Lung (tissue), 12 donors: ENCODE data around the gene PAFAH2. TPM values are rescaled to one million over a fixed set of nuclear protein-coding genes. Genes with fewer than 3 reads are reported as not detected.
A peak's percentile ranks its signal among the peaks of the same experiment; 100 is the strongest.

Experiments
- ATAC-seq: fragments of 200-7000 bp; cut with Tn5 transposase; one replicate; pipeline ENCODE4 v1.9.1; 2020; ENCODE audit warnings: moderate number of reproducible peaks; ENCODE audit not compliant: insufficient read depth, low FRiP score
- DNase-seq, 3 donors: peaks; one replicate each; pipeline ENCODE4 v3.0.0-alpha.2; 2013 to 2017
- H3K27ac ChIP-seq, 2 donors: one replicate each; pipeline ENCODE4 v1.5.1; 2013; ENCODE audit warnings: mild to moderate bottlenecking in 2 of 2, moderate library complexity in 2 of 2, control low read depth in 1 of 2, inconsistent platforms in 1 of 2, low read depth in 1 of 2, low read length in 1 of 2
- H3K27me3 ChIP-seq, 3 donors: one replicate each; pipeline ENCODE4 v1.5.1; 2013; ENCODE audit warnings: low read length in 2 of 3; ENCODE audit not compliant: control insufficient read depth in 3 of 3, insufficient read depth in 3 of 3
- H3K36me3 ChIP-seq, 4 donors: one replicate each; pipeline ENCODE4 v1.5.1; 2013; ENCODE audit warnings: low read length in 4 of 4, mild to moderate bottlenecking in 1 of 4, moderate library complexity in 1 of 4; ENCODE audit not compliant: control insufficient read depth in 4 of 4, insufficient read depth in 4 of 4
- H3K4me1 ChIP-seq, 5 donors: one replicate each; pipeline ENCODE4 v1.5.1; 2013; ENCODE audit warnings: low read length in 5 of 5, mild to moderate bottlenecking in 2 of 5, moderate library complexity in 1 of 5; ENCODE audit not compliant: control insufficient read depth in 5 of 5, insufficient read depth in 5 of 5
- H3K4me3 ChIP-seq: one replicate; pipeline ENCODE4 v1.5.1; 2013; ENCODE audit warnings: mild to moderate bottlenecking, control low read depth, moderate library complexity
- H3K9ac ChIP-seq, 2 donors: one replicate each; pipeline ENCODE4 v1.5.1; 2013; ENCODE audit warnings: low read length in 2 of 2, control low read depth in 1 of 2; ENCODE audit not compliant: insufficient read depth in 1 of 2
- H3K9me3 ChIP-seq, 4 donors: one replicate each; pipeline ENCODE4 v1.5.1; 2013; ENCODE audit warnings: low read length in 3 of 4, mild to moderate bottlenecking in 1 of 4, moderate library complexity in 1 of 4; ENCODE audit not compliant: control insufficient read depth in 4 of 4, insufficient read depth in 3 of 4
- WGBS, 2 donors: extraction: QIAGEN DNeasy Blood & Tissue Kit; methylation state at CpG; one replicate each; pipeline ENCODE4 v1.1.7; 2013; 5-methylcytosine and 5-hydroxymethylcytosine counted together
- polyA plus RNA-seq, 2 donors: library from polyadenylated mRNA; stranded (reverse); fragments of 200-250 nt; gene quantifications; one replicate each; pipeline ENCODE4 v1.2.1, GENCODE V29; 2013
- total RNA-seq, 2 donors: library from RNA; depleted of rRNA in 1 of 2; stranded (reverse); fragments of >200 nt in 1 of 2; gene quantifications; one replicate each; pipeline ENCODE4 v1.2.1, GENCODE V29; 2014 to 2021
- TF ChIP-seq, protein P1 (sequence below): IDR thresholded peaks from 2 replicates; pipeline ENCODE4 v1.5.1; 2012; ENCODE audit warnings: mild to moderate bottlenecking; ENCODE audit errors: control extremely low read depth, extremely low read depth
- donor health status: control.
- donor health status: control.
- donor health status: Bipolar disorder and iron deficiency.
- donor health status: healthy.
- donor health status: DM: yes; HTN: yes; CAD: no.

The PAFAH2 gene
- total and polyA plus RNA-seq, 4 donors = 6.5 to 15.2 (median 9.1) TPM

- 8 to 9% methylated on average over 48 to 49 of the region's 49 CpGs for WGBS, 2 donors
- TF ChIP-seq, protein P1, sequence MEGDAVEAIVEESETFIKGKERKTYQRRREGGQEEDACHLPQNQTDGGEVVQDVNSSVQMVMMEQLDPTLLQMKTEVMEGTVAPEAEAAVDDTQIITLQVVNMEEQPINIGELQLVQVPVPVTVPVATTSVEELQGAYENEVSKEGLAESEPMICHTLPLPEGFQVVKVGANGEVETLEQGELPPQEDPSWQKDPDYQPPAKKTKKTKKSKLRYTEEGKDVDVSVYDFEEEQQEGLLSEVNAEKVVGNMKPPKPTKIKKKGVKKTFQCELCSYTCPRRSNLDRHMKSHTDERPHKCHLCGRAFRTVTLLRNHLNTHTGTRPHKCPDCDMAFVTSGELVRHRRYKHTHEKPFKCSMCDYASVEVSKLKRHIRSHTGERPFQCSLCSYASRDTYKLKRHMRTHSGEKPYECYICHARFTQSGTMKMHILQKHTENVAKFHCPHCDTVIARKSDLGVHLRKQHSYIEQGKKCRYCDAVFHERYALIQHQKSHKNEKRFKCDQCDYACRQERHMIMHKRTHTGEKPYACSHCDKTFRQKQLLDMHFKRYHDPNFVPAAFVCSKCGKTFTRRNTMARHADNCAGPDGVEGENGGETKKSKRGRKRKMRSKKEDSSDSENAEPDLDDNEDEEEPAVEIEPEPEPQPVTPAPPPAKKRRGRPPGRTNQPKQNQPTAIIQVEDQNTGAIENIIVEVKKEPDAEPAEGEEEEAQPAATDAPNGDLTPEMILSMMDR = no peak
- peak overlapping the region; percentile 70 to 90 for H3K27ac ChIP-seq
- H3K36me3 ChIP-seq = no peaks in the 10 kb centered on the region
- peaks cover 0 to 25% (median 4%) of the 10 kb centered on the region in 3 donors for H3K27me3 ChIP-seq
- peaks cover 0 to 21% (median 5%) of the 10 kb centered on the region in 5 donors for H3K4me1 ChIP-seq
- peak overlapping the region; percentile 42 for H3K4me3 ChIP-seq
- H3K9ac ChIP-seq = peak overlapping the region in 1 of 2 donors; percentile 35
- peak in 2 of 3 donors; percentile 40 to 55 for DNase-seq
- ATAC-seq = peak; percentile 68
- no peaks in the 10 kb centered on the region for H3K9me3 ChIP-seq
Observed at GRCh38 chr1:25922056-25922970, 75.5 kb downstream of the PAFAH2 start.

GRCh38 chr1:25918615-25919014, 79.2 kb downstream of the PAFAH2 start:
- H3K4me3 ChIP-seq = no peak overlapping the region
- H3K9me3 ChIP-seq = peaks cover 0 to 2% (median 0%) of the 10 kb centered on the region in 4 donors
- H3K27ac ChIP-seq = no peak overlapping the region
- no peaks in the 10 kb centered on the region for H3K36me3 ChIP-seq
- 91 to 95% methylated on average over 11 of the region's 11 CpGs for WGBS, 2 donors
- H3K27me3 ChIP-seq = peaks cover 0 to 9% (median 0%) of the 10 kb centered on the region in 3 donors
- TF ChIP-seq, protein P1 = no peak
- no peak overlapping the region for H3K9ac ChIP-seq
- no peak for ATAC-seq
- no peak for DNase-seq
- peaks cover 0 to 17% (median 5%) of the 10 kb centered on the region in 5 donors for H3K4me1 ChIP-seq

GRCh38 chr1:25917996-25918395, 79.9 kb downstream of the PAFAH2 start:
- no peak overlapping the region for H3K27ac ChIP-seq
- DNase-seq (peak in 2 of 3 donors; percentile 53 to 58), ATAC-seq (no peak)
- H3K9me3 ChIP-seq = peaks cover 0 to 2% (median 0%) of the 10 kb centered on the region in 4 donors
- no peaks in the 10 kb centered on the region for H3K36me3 ChIP-seq
- WGBS, 2 donors = 31 to 36% methylated on average over 5 of the region's 5 CpGs
- no peak overlapping the region for H3K9ac ChIP-seq
- TF ChIP-seq, protein P1 = no peak
- H3K4me1 ChIP-seq = peaks cover 0 to 10% (median 5%) of the 10 kb centered on the region in 5 donors
- H3K4me3 ChIP-seq = no peak overlapping the region
- peaks cover 0 to 4% (median 0%) of the 10 kb centered on the region in 3 donors for H3K27me3 ChIP-seq
